Panc1 (cell line): Measurements from ENCODE around the gene IRF6. TPM values are rescaled to one million over a fixed set of nuclear protein-coding genes. Genes with fewer than 3 reads are reported as not detected.

ENCODE experiments used
- ATAC-seq: fragments of 200-7000 bp; cut with Tn5 transposase; 2 replicates; pipeline ENCODE4 v1.9.1; 2020; ENCODE audit warnings: mild to moderate bottlenecking, moderate library complexity
- BruUV-seq: library from RNA; stranded (reverse); fragments of 400-500 nt; replicated peaks from 2 replicates; lab custom pipeline; 2021; lab: Mats Ljungman, UMichigan
- CTCF ChIA-PET: fragments of 300-600 bp; sonication (Branson Sonifier 250); formaldehyde crosslinking; loops from one replicate; lab custom pipeline; 2022; ENCODE audit warnings: antibody characterized with exemption; lab: Charles Lee
- POLR2A ChIA-PET: fragments of 300-600 bp; sonication (Branson Sonifier 250); formaldehyde crosslinking; loops from one replicate; lab custom pipeline; 2022; ENCODE audit warnings: antibody characterized with exemption; lab: Charles Lee
- DNase-seq: peaks from one replicate; pipeline ENCODE4 v3.0.0-alpha.2; 2010; ENCODE audit warnings: low read depth, low spot score
- H3K27ac ChIP-seq: 2 replicates; pipeline ENCODE4 v1.5.1; 2011; ENCODE audit warnings: mild to moderate bottlenecking, low read length, inconsistent platforms
- H3K27me3 ChIP-seq: fragments of 200-500 bp; sonication (Bioruptor generic); 2 replicates; pipeline ENCODE4 v1.6.0; 2014; ENCODE audit warnings: low read length, inconsistent platforms; ENCODE audit not compliant: control insufficient read depth, insufficient read depth
- H3K36me3 ChIP-seq: fragments of 200-500 bp; sonication (Bioruptor generic); 2 replicates; pipeline ENCODE4 v1.5.1; 2014; ENCODE audit warnings: inconsistent platforms, mild to moderate bottlenecking, low read length, moderate library complexity; ENCODE audit not compliant: control insufficient read depth, insufficient read depth
- H3K4me1 ChIP-seq: 2 replicates; pipeline ENCODE4 v1.5.1; 2011; ENCODE audit warnings: inconsistent platforms, mild to moderate bottlenecking, low read length, moderate library complexity; ENCODE audit not compliant: control insufficient read depth, insufficient read depth
- H3K4me3 ChIP-seq, 2 experiments: 2 replicates each; pipeline ENCODE4 v1.5.1; 2011 to 2012; ENCODE audit warnings: low read depth in 2 of 2, low read length in 2 of 2, mild to moderate bottlenecking in 2 of 2, inconsistent platforms in 1 of 2, moderate library complexity in 1 of 2
- H3K9me3 ChIP-seq: fragments of 200-500 bp; sonication (Bioruptor generic); 2 replicates; pipeline ENCODE4 v1.5.1; 2014; ENCODE audit warnings: low read depth, mild to moderate bottlenecking, inconsistent platforms, low read length, moderate library complexity; ENCODE audit not compliant: control insufficient read depth, insufficient read depth
- CTCF ChIP-seq: fragments of 450-650 bp; IDR thresholded peaks from 2 replicates; pipeline ENCODE4 v1.5.1; 2017; ENCODE audit warnings: mild to moderate bottlenecking
- POLR2AphosphoS5 ChIP-seq: IDR thresholded peaks from 2 replicates; pipeline ENCODE4 v1.6.1; 2012; ENCODE audit warnings: mild to moderate bottlenecking, low read depth, low read length, moderate library complexity
- REST ChIP-seq, 2 experiments: IDR thresholded peaks; 2 replicates each; pipeline ENCODE4 v1.6.1; 2011 to 2012; ENCODE audit warnings: low read depth in 2 of 2, control low read depth in 1 of 2, low read length in 1 of 2, mild to moderate bottlenecking in 1 of 2, moderate library complexity in 1 of 2; ENCODE audit not compliant: insufficient read depth in 1 of 2
- SIN3A ChIP-seq: IDR thresholded peaks from 2 replicates; pipeline ENCODE4 v1.6.1; 2012; ENCODE audit warnings: low read depth, mild to moderate bottlenecking, low read length, moderate library complexity, borderline replicate concordance; ENCODE audit not compliant: insufficient read depth
- TCF7L2 ChIP-seq: IDR thresholded peaks from 2 replicates; pipeline ENCODE4 v1.6.1; 2011; ENCODE audit warnings: mild to moderate bottlenecking, low read depth, low read length, inconsistent platforms
- in situ Hi-C: cut with HindIII; loops from 2 replicates; pipeline ENCODE4 v1.10.0; 2016; ENCODE audit warnings: low sequenced_read_pairs, low pct_unique_long_range_greater_than_20kb
- intact Hi-C: fragments of 100-400 bp; cut with micrococcal nuclease; formaldehyde crosslinking; loops from one replicate; pipeline ENCODE4 v1.10.0; 2022; ENCODE audit not compliant: unreplicated experiment
- total RNA-seq: library from RNA; stranded (reverse); gene quantifications from one replicate; pipeline ENCODE4 v1.2.1, GENCODE V29; 2021; ENCODE audit not compliant: unreplicated experiment

IRF6 gene
- total RNA-seq, 1 experiment from 2014 or later: 0.64 TPM

- Histone ChIP-seq H3K9me3 (no peaks in the 10 kb centered on the region), H3K27me3 (no peaks in the 10 kb centered on the region), H3K4me1 (no peaks in the 10 kb centered on the region), H3K4me3 (no peak overlapping the region), H3K27ac (no peak overlapping the region), H3K36me3 (peaks cover 22% of the 10 kb centered on the region)
- in situ Hi-C loops: no loop called here
- ChIA-PET POLR2A (interaction anchor here (0.6 kb wide), 1 partner anchor 101 kb away, joined by 8 read pairs; no protein-coding TSS in a partner anchor), CTCF (interaction anchor here (0.6 kb wide), 1 partner anchor 1415 kb away, joined by 10 read pairs; no protein-coding TSS in a partner anchor)
- TF ChIP-seq CTCF: no peak
- no peak for TF ChIP-seq SIN3A
- no peak for TF ChIP-seq REST (IDR thresholded peaks at IDR 0.05; ENCODE audit: insufficient read depth in 1 of 2, low read depth in 2 of 2, low read length in 1 of 2)
- no peak for TF ChIP-seq TCF7L2
- no peak for TF ChIP-seq POLR2AphosphoS5
- intact Hi-C loops: no loop called here
- no TSS peak for BruUV-seq
- no peak for DNase-seq
- no peak for ATAC-seq
These were observed 47.7 kb upstream of the IRF6 start for GRCh38 chr1:209853676-209854075.

GRCh38 chr1:209850342-209850979 lies 44.5 kb upstream of the IRF6 start:
- no TSS peak for BruUV-seq
- Histone ChIP-seq H3K27me3 (no peaks in the 10 kb centered on the region), H3K9me3 (no peaks in the 10 kb centered on the region), H3K4me1 (no peaks in the 10 kb centered on the region), H3K36me3 (peaks cover 33% of the 10 kb centered on the region), H3K4me3 (no peak overlapping the region), H3K27ac (no peak overlapping the region)
- ChIA-PET CTCF (no interaction called here), POLR2A (no interaction called here)
- no peak for DNase-seq
- no peak for TF ChIP-seq TCF7L2
- TF ChIP-seq SIN3A: no peak
- TF ChIP-seq CTCF: peak; percentile 89
- no peak for TF ChIP-seq POLR2AphosphoS5
- TF ChIP-seq REST (IDR thresholded peaks at IDR 0.05; ENCODE audit: insufficient read depth in 1 of 2, low read depth in 2 of 2, low read length in 1 of 2): no peak
- intact Hi-C loops: no loop called here
- in situ Hi-C loops: no loop called here
- ATAC-seq: peak; percentile 86
